ENCODE data around the gene UBE2K. TPM values are rescaled to one million over a fixed set of nuclear protein-coding genes. Genes with fewer than 3 reads are reported as not detected.

Gene UBE2K
- total and polyA plus RNA-seq, 2 donors (not counting 1 experiment from before 2014, with no cell fraction given) = 19.3 to 51.0 TPM

DNA sequence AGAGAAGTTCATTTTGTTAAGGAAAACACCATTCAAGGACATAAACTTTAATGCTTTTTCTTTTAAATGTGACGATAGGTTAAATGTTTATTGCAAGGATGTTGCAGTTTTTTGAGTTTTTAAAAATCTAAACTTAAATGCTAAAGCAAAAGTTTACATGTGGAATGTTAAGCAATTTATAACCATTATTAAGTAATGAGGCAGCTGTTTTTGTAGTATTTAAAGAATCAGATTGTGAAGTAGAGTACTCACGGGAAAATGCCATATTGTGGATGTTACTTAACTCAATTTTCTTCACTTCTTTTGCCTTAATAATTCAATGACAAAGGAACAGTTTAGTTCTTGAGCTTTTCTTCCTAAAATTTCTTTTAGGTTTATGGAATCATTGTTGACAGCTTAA, 43.5 kb downstream of the UBE2K start:
- peaks cover 6 to 27% of the 10 kb centered on the region in 2 experiments for H3K36me3 ChIP-seq (replicated peaks in 1 of 2; ENCODE audit: control extremely low read depth in 1 of 2, control insufficient read depth in 1 of 2, extremely low read depth in 1 of 2, insufficient read depth in 2 of 2, low read length in 1 of 2)

DNA sequence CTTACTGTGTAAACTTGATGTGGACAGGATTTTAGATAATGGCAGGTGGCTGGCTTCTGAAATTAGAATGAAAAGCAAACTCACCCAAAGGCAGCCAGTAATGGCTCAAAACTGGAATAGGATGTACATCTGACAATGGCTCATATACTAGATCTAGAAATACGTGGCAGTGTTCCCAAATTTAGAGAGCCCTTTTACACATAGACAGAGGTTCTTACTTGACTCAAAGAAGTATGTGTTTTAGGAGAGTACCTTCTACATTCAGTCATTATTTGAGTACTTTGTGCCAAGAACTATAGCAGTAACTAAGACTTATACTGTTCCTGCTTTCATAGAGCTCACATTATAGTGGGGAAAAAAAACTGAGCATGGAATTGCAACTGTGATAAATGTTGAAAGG, 48.0 kb downstream of the UBE2K start:
- intact Hi-C loops (cut with micrococcal nuclease) = no loop called here
- H3K27me3 Mint-ChIP-seq = no peaks in the 10 kb centered on the region
- POLR2A ChIA-PET = interaction anchor here (0.6 kb wide), 1 partner anchor 174 kb away, joined by 3 read pairs; no protein-coding TSS in a partner anchor
- Histone ChIP-seq H2AFZ (ENCODE audit: insufficient read depth, low read depth, low read length, poor library complexity, severe bottlenecking) (no peak overlapping the region), H3K4me1 (ENCODE audit: control insufficient read depth in 2 of 2, insufficient read depth in 2 of 2, low read length in 2 of 2) (no peaks in the 10 kb centered on the region), H4K20me1 (ENCODE audit: control insufficient read depth, insufficient read depth, low read length, poor library complexity, severe bottlenecking) (no peaks in the 10 kb centered on the region), H3K4me3 (ENCODE audit: control extremely low read depth in 1 of 5, extremely low read depth in 1 of 5, insufficient read depth in 1 of 5, low read depth in 2 of 5, low read length in 4 of 5) (no peak overlapping the region), H3K79me2 (ENCODE audit: control insufficient read depth, insufficient read depth, low read length) (peaks cover 13% of the 10 kb centered on the region), H3K4me2 (replicated peaks; ENCODE audit: low read depth, low read length, poor library complexity, severe bottlenecking) (no peak overlapping the region), H3K27me3 (replicated peaks in 1 of 4; ENCODE audit: control extremely low read depth in 1 of 4, control insufficient read depth in 3 of 4, insufficient read depth in 4 of 4, low read length in 3 of 4) (no peaks in the 10 kb centered on the region), H3K27ac (ENCODE audit: low read length in 2 of 2) (no peak overlapping the region), H3K9ac (ENCODE audit: low read length) (no peak overlapping the region), H3K36me3 (replicated peaks in 1 of 2; ENCODE audit: control extremely low read depth in 1 of 2, control insufficient read depth in 1 of 2, extremely low read depth in 1 of 2, insufficient read depth in 2 of 2, low read length in 1 of 2) (peaks cover 8 to 30% of the 10 kb centered on the region in 2 experiments), H3K9me3 (ENCODE audit: control extremely low read depth in 1 of 3, control insufficient read depth in 2 of 3, insufficient read depth in 1 of 3, low read length in 2 of 3) (no peaks in the 10 kb centered on the region)
- H3K4me3 Mint-ChIP-seq = no peak overlapping the region
- peaks cover 2% of the 10 kb centered on the region for H3K4me1 Mint-ChIP-seq
- no peaks in the 10 kb centered on the region for H3K9me3 Mint-ChIP-seq (ENCODE audit: insufficient read depth)
- no peak for TF ChIP-seq EZH2 (IDR thresholded peaks at IDR 0.05; ENCODE audit: borderline replicate concordance, insufficient read depth, low read depth, low read length, poor library complexity, severe bottlenecking)
- TF ChIP-seq, protein P1, sequence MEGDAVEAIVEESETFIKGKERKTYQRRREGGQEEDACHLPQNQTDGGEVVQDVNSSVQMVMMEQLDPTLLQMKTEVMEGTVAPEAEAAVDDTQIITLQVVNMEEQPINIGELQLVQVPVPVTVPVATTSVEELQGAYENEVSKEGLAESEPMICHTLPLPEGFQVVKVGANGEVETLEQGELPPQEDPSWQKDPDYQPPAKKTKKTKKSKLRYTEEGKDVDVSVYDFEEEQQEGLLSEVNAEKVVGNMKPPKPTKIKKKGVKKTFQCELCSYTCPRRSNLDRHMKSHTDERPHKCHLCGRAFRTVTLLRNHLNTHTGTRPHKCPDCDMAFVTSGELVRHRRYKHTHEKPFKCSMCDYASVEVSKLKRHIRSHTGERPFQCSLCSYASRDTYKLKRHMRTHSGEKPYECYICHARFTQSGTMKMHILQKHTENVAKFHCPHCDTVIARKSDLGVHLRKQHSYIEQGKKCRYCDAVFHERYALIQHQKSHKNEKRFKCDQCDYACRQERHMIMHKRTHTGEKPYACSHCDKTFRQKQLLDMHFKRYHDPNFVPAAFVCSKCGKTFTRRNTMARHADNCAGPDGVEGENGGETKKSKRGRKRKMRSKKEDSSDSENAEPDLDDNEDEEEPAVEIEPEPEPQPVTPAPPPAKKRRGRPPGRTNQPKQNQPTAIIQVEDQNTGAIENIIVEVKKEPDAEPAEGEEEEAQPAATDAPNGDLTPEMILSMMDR (IDR thresholded peaks at IDR 0.05) = no peak
- ATAC-seq (ENCODE audit: low read depth) (no peak), DNase-seq (no peak)
- no CpG with 5 or more reads among the region's 1 CpG for WGBS (ENCODE audit: insufficient coverage)
- CTCF ChIA-PET = no interaction called here
- H3K27ac Mint-ChIP-seq = no peak overlapping the region

More for the DNA sequence above, 43.5 kb downstream of the UBE2K start:
- no peaks in the 10 kb centered on the region for H3K9me3 ChIP-seq (ENCODE audit: control extremely low read depth in 1 of 3, control insufficient read depth in 2 of 3, insufficient read depth in 1 of 3, low read length in 2 of 3)
- H3K79me2 ChIP-seq (ENCODE audit: control insufficient read depth, insufficient read depth, low read length) = peaks cover 31% of the 10 kb centered on the region
- no peak overlapping the region for H3K4me3 Mint-ChIP-seq
- TF ChIP-seq EZH2 (IDR thresholded peaks at IDR 0.05; ENCODE audit: borderline replicate concordance, insufficient read depth, low read depth, low read length, poor library complexity, severe bottlenecking) = no peak
- TF ChIP-seq, protein P1 (IDR thresholded peaks at IDR 0.05) = no peak
- ChIA-PET CTCF (interaction anchor here (1.1 kb wide), 1 partner anchor 272 kb away, joined by 3 read pairs; no protein-coding TSS in a partner anchor), POLR2A (no interaction called here)
- no peak overlapping the region for H3K4me3 ChIP-seq (ENCODE audit: control extremely low read depth in 1 of 5, extremely low read depth in 1 of 5, insufficient read depth in 1 of 5, low read depth in 2 of 5, low read length in 4 of 5)
- no CpG with 5 or more reads among the region's 2 CpGs for WGBS (ENCODE audit: insufficient coverage)
- no peaks in the 10 kb centered on the region for H3K27me3 ChIP-seq (replicated peaks in 1 of 4; ENCODE audit: control extremely low read depth in 1 of 4, control insufficient read depth in 3 of 4, insufficient read depth in 4 of 4, low read length in 3 of 4)
- no peaks in the 10 kb centered on the region for H3K4me1 ChIP-seq (ENCODE audit: control insufficient read depth in 2 of 2, insufficient read depth in 2 of 2, low read length in 2 of 2)
- H3K9ac ChIP-seq (ENCODE audit: low read length) = no peak overlapping the region
- no peak for DNase-seq
- H3K9me3 Mint-ChIP-seq (ENCODE audit: insufficient read depth) = no peaks in the 10 kb centered on the region
- peaks cover 2% of the 10 kb centered on the region for H3K4me1 Mint-ChIP-seq
- no peak overlapping the region for H3K27ac Mint-ChIP-seq
- H3K4me2 ChIP-seq (replicated peaks; ENCODE audit: low read depth, low read length, poor library complexity, severe bottlenecking) = no peak overlapping the region
- no peaks in the 10 kb centered on the region for H4K20me1 ChIP-seq (ENCODE audit: control insufficient read depth, insufficient read depth, low read length, poor library complexity, severe bottlenecking)
- H2AFZ ChIP-seq (ENCODE audit: insufficient read depth, low read depth, low read length, poor library complexity, severe bottlenecking) = no peak overlapping the region
- no peak overlapping the region for H3K27ac ChIP-seq (ENCODE audit: low read length in 2 of 2)
- no peak for ATAC-seq (ENCODE audit: low read depth)
- intact Hi-C loops (cut with micrococcal nuclease) = no loop called here
- H3K27me3 Mint-ChIP-seq = no peaks in the 10 kb centered on the region
